Heart left ventricle (tissue), 13 donors: Measurements from ENCODE around the gene GADD45B.

Source experiments
- POLR2A ChIP-seq, 2 donors: fragments of 450-650 bp; IDR thresholded peaks; one replicate each; pipeline ENCODE4 v1.6.1; 2017; ENCODE audit warnings: antibody characterized with exemption in 2 of 2, mild to moderate bottlenecking in 2 of 2, moderate library complexity in 2 of 2
- TF ChIP-seq, protein P1 (sequence below), 12 donors: fragments of 200-600 bp; sonication (generic) in 4 of 12; IDR thresholded peaks; one replicate each; pipeline versions ENCODE4 v1.5.0 to v1.8.0; 2018 to 2022; ENCODE audit warnings: antibody characterized with exemption in 12 of 12, mild to moderate bottlenecking in 5 of 12
- donor health status: ischemic (EF 13 %, LVEDD 7.1; RV severe dilation, severe dysfunction).
- donor health status: DM: no; HTN: yes; CAD: no.
- donor health status: DM: no; HTN: no; CAD: no.
- donor health status: ischemic (EF 25% LVEDD 6.9; RV normal size, moderate dysfunction).
- donor health status: ischemic (EF 25% LVEDD 5.7; RV mildly dilated, moderate dysfunction).
- donor health status: ischemic (EF 35%, LVEDD 5.7; RV mildly dilated, moderate dysfunction).
- donor health status: nonischemic (EF 11% LVEDD 7.7; RV severe dilation, severe dysfunction).
- donor health status: DM: yes; HTN: yes; CAD: no.
- donor health status: PGD.
- donor health status: ischemic (EF 29% LVEDD 5.4; RV normal size, mild dysfunction).
- donor health status: nonischemic (EF 23%, LVEDD 6.1; RV moderate dilation, normal function).

GRCh38 chr19:2451741-2452140 is 24.2 kb upstream of the GADD45B start:
- TF ChIP-seq POLR2A (IDR thresholded peaks at IDR 0.05): no peak
- TF ChIP-seq, protein P1, sequence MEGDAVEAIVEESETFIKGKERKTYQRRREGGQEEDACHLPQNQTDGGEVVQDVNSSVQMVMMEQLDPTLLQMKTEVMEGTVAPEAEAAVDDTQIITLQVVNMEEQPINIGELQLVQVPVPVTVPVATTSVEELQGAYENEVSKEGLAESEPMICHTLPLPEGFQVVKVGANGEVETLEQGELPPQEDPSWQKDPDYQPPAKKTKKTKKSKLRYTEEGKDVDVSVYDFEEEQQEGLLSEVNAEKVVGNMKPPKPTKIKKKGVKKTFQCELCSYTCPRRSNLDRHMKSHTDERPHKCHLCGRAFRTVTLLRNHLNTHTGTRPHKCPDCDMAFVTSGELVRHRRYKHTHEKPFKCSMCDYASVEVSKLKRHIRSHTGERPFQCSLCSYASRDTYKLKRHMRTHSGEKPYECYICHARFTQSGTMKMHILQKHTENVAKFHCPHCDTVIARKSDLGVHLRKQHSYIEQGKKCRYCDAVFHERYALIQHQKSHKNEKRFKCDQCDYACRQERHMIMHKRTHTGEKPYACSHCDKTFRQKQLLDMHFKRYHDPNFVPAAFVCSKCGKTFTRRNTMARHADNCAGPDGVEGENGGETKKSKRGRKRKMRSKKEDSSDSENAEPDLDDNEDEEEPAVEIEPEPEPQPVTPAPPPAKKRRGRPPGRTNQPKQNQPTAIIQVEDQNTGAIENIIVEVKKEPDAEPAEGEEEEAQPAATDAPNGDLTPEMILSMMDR (IDR thresholded peaks at IDR 0.05): no peak
